ENCODE results near the gene PSG5.
A peak's percentile ranks its signal among the peaks of the same experiment; 100 is the strongest.
"Not testable (repeated sequence)": the region's sequence is repeated elsewhere in the genome, so short reads cannot be mapped to it uniquely, and the experiment has no call there.

The PSG5 gene

GRCh38 chr19:43181869-43182771 is 4.2 kb downstream of the PSG5 start:
- not testable (repeated sequence) for DNase-seq

- not testable (repeated sequence) for DNase-seq
Measured at GRCh38 chr19:43179569-43180147, 6.7 kb downstream of the PSG5 start.

GRCh38 chr19:43178577-43178976 is 7.8 kb downstream of the PSG5 start:
- not testable (repeated sequence) for DNase-seq

GRCh38 chr19:43165906-43166305 is 20.4 kb downstream of the PSG5 start:
- DNase-seq = not testable (repeated sequence)

GRCh38 chr19:43163135-43163534 is 23.2 kb downstream of the PSG5 start:
- not testable (repeated sequence) for DNase-seq

GRCh38 chr19:43162261-43162660 is 24.1 kb downstream of the PSG5 start:
- not testable (repeated sequence) for DNase-seq

- no peak for DNase-seq
Measured at GRCh38 chr19:43152214-43152613, 34.1 kb downstream of the PSG5 start.

GRCh38 chr19:43149788-43150187 is 36.5 kb downstream of the PSG5 start:
- peak; percentile 67 for DNase-seq

GRCh38 chr19:43148233-43148632 is 38.1 kb downstream of the PSG5 start:
- DNase-seq = no peak

- not testable (repeated sequence) for DNase-seq
Measured at GRCh38 chr19:43141763-43142162, 44.6 kb downstream of the PSG5 start.

- DNase-seq = no peak
Measured at GRCh38 chr19:43132696-43133095, 53.6 kb downstream of the PSG5 start.

- DNase-seq = peak; percentile 83
Measured at GRCh38 chr19:43131281-43131842, 55.0 kb downstream of the PSG5 start.

GRCh38 chr19:43129197-43129596 is 57.1 kb downstream of the PSG5 start:
- DNase-seq = not testable (repeated sequence)

GRCh38 chr19:43127336-43127735 is 59.0 kb downstream of the PSG5 start:
- not testable (repeated sequence) for DNase-seq

- no peak for DNase-seq
Measured at GRCh38 chr19:43126720-43127119, 59.6 kb downstream of the PSG5 start.

GRCh38 chr19:43124360-43124759 is 62.0 kb downstream of the PSG5 start:
- DNase-seq = no peak

GRCh38 chr19:43120433-43121026 is 65.8 kb downstream of the PSG5 start:
- DNase-seq = peak; percentile 15

- DNase-seq = not testable (repeated sequence)
Measured at GRCh38 chr19:43119526-43119925, 66.8 kb downstream of the PSG5 start.

Measured in NCI-H1105 treated with DMSO at 0.1 percent for 48 hours (cell line).